Measurements from ENCODE around the gene CCDC33.
A peak's percentile ranks its signal among the peaks of the same experiment; 100 is the strongest.

Gene CCDC33

GRCh38 chr15:74229686-74230085, 6.4 kb upstream of the CCDC33 start:
- DNase-seq = no peak

- no peak for DNase-seq
Observed at GRCh38 chr15:74231475-74231874, 4.7 kb upstream of the CCDC33 start.

- no peak for DNase-seq
Observed at GRCh38 chr15:74233373-74233772, 2.8 kb upstream of the CCDC33 start.

- DNase-seq = peak in 3 of 4 experiments; percentile 10 to 34 (median 17)
Observed at GRCh38 chr15:74233851-74234597, 2.1 kb upstream of the CCDC33 start.

- no peak for DNase-seq
Observed at GRCh38 chr15:74234598-74234875, 1.6 kb upstream of the CCDC33 start.

DNA sequence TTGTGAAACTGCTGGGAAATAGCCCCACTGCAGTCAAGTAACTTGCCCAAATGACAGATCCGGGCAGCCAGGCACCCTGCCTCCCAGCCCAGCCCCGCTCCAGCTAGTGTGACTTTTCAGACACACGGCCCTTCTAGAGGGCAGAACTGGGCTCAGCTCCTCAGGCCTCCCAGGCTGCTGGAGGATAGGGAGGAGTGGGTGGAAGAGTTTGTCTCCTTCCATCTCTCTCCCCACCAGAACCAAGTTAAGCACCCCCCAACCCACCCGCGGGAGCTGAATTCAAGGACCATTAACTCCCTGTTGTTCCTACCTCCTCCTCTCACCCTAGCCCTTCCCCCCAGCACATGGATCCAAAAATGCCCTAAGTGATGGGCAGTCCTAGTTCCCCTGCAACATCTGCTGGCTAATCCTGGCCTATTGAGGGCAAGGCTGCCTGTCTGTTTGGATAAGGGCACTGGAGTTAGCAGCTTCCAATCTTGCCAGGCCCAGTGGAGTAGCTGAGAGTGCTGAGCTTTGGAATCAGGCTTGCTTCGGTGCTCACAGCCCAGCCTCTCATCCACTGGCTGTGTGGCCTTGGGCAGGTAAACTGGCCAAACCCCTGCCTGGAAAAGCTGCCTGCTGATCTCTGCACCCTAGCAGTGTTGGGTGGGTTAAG, 3.1 kb downstream of the CCDC33 start:
- no peak for DNase-seq

- DNase-seq = peak in 3 of 4 experiments; percentile 8 to 42 (median 38)
Observed at GRCh38 chr15:74240002-74240568, 4.0 kb downstream of the CCDC33 start.

GRCh38 chr15:74240897-74241614, 4.9 kb downstream of the CCDC33 start:
- no peak for DNase-seq

DNA sequence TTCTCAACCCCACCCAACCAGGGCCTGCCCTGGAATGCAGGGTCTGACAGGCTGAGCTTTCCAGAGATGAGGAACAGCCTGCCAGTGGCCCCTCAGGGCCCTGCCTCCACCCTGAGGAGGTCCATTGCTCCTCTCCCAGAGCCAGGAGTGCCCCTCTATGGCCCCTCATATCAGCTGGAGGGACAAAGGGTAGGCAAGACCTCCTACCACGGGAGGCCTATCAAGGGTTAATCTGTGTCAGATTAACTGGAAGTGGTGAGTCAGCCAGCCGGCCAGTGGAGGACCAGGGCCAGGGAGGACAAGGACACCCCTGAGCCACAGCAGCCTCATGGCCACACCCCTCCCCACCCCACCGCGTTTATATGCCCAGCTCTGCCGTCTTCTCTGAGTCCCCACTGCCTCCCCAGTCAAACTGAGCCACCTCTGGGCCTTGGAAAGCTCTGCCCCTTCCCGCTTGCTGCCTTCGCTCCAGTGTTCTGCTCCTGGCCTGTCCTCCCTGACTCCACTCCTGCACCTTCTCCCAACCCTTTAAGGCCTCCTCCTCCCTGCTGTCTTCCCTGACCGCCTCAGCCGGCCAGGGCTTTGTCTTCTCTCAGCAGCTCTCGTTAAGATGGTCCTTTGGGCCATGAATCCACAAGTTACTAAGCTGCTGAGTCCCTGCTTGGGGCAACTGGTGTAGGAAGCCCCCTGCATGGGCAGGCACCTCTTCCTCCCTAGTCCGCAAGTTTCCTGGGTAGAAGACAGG, 6.5 kb downstream of the CCDC33 start:
- no peak for DNase-seq

DNA sequence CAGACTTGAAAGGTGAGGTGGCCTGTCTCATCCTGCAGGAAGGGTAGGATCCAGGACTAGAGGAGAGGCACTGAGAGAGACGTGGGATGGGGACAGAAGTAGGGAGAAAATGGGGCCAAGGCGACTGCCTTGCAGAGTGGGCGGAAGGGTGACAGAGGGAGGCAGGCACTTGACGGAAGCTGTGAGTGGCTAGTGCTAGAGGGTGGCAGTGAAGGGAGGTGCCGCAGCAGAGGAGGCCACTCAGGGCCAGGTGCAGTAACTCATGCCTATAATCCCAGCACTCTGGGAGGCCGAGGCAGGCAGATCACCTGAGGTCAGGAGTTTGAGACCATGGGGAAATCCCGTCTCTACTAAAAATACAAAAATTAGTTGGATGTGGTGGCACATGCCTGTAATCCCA, 7.3 kb downstream of the CCDC33 start:
- DNase-seq = no peak

DNA sequence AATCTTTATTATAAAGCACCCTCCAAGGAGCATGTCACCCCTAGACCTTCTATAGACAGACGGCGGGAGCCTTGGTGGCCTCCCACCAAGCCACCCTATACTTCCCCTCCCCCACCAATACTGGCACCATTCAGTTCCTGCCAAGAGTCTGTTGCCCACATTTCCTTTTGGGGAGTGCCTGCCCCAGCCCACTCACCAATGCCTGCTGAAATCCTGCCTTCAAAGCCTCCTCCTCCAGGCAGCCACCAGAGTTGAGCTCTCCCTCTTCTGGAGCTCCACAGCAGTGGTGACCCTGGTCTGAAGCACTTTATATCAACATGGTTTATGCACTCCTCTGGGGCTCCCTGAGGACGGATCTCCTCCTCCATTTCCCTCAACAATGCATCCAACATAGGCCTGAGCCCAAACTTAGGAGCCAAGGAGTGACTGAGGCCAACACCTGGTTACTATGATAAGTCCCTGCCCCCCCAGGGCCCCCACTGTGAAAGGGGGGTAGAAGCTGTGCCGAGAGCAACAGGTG, 8.8 kb downstream of the CCDC33 start:
- DNase-seq = no peak

DNA sequence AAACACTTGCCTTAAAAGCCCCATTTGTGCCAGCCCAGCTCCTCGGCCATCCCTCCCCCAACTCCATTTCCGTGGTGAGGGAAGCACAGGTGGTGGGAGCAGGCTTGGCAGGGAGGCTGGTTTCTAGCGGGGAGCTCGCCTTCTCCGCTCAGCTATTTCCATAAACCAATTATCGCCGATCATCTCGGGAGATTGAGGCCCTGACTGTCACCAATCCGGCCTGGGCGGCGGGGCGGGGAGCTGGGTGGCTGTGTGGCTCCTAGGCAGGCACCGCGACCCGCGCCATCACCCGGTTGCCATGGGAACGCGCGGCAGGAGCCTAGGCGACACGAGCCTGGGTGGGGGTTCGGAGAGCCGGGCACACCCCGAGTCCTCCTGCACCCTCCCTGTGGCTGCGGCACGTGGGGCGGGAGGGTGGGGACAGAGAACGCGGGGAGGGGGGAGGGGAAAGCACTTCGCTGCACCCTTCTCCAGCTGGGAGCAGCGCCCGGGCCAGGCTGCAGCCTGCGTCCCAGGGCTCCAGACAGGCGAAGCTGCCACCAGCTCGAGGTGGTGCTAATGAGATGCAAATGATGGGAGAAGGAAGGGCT, 9.3 kb downstream of the CCDC33 start:
- no peak for DNase-seq

DNA sequence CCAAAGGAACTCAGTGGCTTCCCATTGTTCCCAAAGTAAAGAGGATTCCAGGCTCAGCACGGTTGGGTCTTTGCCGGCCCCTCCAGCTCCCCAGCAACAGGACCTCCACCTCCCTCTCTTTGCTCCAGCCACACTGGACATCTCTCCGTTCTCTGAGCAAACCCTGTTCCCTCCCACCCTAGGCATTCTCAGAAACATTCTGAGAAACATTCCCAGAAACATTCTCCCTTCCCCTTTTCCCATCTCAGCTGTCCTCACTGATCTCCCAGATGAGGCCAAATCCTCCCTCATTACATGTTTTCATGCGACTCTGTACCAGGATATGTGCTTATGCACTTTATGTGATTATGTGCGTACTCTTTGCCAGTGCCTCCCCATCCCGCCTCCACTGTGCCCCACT, 14.1 kb downstream of the CCDC33 start:
- DNase-seq = no peak

DNA sequence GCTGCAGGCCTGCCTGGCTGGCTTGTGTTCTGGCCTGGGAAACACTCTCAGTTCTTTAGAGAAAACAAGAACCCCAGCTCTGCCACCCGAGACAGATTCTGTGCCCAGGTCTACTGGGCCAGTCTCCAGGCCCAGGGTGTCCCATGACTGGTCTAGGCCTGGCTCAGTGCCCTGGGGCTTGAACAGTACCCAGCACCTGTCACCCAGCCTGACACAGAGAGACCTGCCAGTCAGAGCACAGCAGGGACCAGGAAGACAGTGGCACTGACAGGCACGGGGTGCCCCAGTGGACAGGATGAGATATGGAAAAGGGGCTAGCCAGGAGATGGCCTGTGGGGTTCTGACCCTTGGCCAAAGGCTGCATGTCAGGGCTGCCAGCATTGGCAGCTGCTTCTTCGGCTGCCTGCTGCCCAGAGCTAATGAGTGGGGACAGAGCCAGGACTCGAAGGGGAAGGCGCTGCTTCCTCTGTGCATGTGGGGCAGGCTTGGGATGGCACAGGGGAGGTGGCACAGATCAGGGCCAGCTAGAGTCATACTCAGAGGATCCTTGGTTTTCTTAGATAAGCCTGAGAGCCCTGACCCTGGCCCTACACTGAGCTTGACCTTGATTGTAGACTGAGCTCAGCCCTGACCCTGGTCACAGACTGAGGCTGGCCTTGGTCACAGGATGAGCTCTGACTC, 15.1 kb downstream of the CCDC33 start:
- DNase-seq = no peak

DNA sequence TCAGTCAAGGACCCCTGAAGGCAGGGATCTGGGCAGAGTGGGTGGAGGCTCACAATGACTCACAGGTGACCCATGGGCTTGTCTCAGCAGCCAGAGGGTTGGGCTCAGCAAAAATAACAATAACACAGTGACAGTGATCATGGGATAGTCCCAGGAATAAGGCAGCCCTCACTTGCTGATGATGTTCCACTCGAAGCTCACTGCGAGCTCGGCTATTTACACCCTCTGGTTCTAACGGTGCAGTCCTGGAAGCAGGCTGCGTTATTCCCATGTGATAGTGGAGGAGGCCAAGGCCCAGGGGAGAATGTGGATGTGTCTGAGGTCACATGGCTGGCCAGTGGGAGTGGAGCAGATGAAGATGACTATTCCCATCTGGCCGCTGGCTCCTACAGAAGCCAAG, 16.2 kb downstream of the CCDC33 start:
- DNase-seq = no peak

DNA sequence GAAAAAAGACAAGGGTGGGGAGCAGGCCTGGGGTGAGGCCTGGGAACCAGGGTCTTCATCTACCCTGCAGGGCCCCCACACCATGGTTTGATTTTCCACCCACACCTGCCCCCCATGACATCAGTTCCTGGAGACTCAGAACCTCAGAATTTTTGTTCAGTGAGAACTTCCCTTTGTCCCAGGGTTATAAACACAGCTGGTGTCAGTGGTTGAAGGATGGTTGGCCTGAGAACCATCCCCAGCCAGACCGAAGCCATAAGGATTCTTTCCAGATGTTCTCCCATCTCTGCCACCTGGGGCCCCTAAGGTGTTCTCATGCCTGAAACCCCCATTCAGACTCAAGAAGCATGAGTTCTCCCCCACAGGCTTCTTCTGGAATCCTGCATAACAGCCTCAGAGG, 16.6 kb downstream of the CCDC33 start:
- DNase-seq = no peak

DNA sequence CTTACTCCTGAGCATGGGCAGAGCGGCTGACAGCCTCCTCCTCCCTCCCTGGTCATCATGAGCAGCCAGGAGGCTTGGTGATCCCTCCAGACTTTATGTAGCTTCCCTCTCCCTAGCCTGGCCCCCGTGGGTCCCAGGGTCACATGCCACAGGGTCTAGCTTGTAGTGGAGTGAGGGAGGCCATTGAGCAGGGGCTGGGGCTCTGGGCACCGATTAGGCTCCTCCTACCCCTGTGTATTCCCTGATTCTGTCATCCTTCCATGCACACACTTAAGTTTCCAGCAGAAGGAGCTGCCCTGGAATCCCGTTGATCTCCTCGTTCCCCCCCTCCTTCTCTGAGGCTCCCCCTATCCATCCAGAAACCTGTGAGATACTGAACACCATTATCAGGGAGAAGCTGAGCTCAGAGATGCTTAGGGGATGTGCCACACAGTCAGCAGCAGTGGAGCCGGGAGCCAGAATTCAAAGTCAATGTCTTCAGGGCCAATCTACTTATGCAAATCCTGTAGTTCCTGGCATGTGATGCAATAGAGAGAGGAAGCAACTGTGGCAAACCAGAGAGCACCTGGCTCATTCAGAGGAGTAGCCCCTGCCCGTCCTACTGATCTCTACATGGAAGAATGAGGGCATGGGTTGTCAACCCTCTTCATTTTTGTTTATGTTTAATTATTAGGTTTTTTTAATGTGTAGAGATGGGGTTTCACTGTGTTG, 17.2 kb downstream of the CCDC33 start:
- DNase-seq = no peak

DNA sequence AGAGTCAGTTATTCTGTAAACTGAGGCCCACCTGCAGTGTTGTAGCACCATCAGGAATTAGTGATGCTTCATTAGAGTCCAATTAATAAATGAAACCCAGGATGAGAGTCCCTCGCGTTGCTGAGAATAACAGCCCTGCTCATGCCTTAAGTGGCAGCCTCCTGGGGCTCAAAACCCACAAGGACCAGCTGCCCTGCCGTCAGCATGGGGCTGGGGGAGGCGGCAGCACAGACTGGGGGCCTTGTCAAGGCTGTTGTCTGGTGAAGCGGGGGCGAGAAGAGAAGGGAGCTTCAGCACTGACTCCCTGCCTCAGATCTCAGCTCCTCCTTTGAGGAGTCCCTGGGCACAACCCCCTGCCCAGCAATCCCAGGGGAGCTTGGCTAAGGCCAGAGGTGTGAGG, 21.0 kb downstream of the CCDC33 start:
- DNase-seq = no peak

- no peak for DNase-seq
Observed at GRCh38 chr15:74257623-74258022, 21.5 kb downstream of the CCDC33 start.

DNA sequence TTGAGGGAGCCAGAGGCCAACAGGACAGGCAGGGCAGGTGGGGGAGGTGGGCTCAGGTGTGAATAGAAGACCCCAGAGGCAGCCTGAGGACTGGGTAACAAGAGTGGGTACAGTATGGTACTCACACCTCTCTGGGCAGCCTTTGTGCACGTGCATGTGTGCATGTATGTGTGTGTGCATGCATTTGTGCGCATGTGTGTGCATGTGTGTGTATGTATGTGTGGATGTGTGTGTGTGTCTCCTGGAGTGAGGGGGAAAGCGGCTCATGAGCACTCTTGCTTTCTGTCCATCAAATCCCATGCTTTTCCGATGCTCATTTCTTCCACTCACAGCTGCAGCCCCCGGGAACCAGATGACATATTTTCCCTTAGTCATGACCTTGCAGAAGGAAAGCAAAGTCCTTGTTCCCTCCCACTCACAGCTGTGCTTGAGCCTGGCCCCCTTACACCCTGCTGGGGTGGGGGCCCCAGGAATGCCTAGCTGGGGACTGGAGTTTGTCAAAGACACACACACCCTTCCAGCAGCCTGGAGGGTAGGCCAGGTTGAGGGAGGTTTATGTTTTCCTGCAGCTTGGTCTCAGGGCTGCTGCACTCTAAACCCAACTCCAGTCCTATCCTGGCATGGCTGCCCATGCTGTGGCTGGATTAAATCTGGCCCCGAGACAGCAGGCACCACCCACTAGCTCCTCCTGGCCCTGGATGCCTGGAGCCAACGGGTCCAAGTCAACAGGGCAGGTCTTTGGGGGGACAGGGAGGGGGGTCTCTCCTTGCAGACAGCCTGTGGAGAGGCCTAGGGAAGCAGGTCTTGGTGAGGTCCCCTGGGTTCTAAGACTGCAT, 22.5 kb downstream of the CCDC33 start:
- DNase-seq = no peak
